GM18517 (cell line): ENCODE data around the gene CNGA3.

Experiments used
- ATAC-seq: cut with Tn5 transposase; IDR thresholded peaks from one replicate; pipeline ENCODE4 v1.9.1; 2021; ENCODE audit warnings: mild to moderate bottlenecking, moderate library complexity; ENCODE audit not compliant: unreplicated experiment

The CNGA3 gene

DNA sequence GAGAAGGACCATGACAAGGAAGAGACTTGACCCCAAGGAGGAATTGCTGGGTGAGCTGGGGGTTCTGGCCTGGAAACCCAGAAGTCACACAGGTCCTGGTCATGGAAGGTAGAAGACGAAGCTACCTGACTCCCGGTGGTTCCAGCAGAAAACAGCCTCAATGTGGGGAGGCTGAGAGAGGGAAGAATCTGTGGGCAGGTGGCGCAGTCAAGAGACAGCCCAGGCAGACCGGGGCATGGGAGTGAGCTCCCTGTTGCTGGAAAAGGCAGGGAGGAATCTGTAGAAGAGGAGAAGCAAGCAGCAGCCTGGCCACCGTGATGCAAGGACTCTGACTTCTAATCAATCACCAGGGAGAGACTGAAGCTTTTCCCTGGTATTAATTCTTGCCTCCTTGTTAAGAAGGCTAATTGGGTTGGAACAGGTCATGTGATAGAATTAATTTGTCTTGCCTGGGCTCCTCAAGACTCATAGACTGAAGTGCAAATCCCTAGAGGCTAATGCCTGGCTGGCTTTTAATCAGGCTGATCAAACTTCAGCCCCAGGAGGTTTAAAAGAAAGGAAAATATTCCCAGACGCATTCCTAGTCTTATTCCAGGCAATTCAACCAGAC lies 30.1 kb downstream of the CNGA3 start:
- ATAC-seq = no peak

DNA sequence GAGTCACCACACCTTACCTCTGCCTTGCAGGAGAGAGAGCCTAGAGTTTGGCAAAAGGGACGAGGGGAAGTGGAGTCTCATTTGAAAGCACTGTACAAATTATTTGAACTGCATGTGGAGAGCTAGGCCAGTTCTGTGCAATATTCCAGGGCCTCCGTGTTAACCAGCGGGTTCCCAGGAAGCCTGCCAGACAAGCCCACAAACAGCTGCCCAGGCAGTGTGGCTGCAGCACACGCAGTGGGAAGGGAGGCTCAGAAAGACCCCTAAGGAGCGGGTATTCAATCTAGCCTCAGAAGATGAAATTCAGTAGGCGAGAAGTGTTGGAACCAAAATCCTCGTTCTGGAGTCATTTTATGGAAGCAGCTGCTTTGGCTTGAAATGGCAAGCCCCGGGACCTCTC lies 30.7 kb downstream of the CNGA3 start:
- no peak for ATAC-seq

DNA sequence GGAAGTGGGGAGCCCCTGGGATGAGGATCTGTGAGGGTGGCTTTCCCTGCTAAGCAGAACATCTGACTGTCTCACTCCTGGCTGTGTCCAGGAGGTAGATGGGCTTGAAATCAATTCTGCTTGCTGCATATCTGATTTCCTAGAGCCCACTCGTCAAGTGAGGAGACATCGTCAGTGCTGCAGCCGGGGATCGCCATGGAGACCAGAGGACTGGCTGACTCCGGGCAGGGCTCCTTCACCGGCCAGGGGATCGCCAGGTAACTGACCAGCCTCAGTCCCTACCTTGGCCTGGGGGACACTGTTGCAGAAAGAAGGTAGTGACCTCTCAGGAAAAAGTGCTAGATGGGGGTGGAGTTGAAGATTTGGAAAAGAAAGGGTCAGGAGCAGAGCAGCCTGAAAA lies 31.3 kb downstream of the CNGA3 start:
- ATAC-seq = no peak

DNA sequence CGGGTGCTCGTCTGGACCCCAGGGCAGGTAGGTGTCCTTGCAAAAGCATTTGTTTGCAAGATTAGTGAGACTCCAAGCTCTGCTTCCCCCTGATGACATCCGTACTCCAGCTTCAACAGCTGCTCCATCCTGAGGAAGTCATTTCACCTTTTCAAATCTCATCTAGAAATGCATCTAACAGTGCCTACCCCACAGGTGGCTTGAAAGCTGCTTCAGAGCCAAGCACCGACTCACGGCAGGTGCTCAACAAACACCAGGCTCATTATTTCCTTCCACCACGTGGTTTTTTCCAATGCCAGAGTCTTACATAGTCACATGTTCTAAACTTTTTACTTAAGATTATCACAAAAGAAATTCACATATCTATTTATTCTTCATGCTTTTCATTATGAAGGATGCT lies 31.9 kb downstream of the CNGA3 start:
- ATAC-seq = no peak

DNA sequence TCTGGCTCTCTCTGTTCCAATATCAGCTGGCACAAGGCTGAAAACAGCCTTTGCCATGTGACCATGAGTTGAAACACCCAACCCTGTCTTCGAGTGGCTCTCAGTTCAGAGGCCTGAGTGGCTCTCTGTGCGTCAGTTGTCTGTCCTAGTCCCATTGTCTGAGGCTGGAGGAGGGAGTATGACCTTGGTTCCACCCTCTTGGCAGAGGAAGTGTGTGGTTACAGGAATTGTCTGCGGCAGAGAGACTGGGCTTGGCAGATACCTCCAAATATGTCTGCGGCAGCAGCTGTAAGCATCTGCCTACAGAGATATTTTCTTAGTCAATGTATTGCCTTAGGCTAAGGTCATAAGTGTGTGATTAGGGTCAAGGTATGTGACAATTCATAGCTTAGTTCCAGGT lies 32.6 kb downstream of the CNGA3 start:
- no peak for ATAC-seq

DNA sequence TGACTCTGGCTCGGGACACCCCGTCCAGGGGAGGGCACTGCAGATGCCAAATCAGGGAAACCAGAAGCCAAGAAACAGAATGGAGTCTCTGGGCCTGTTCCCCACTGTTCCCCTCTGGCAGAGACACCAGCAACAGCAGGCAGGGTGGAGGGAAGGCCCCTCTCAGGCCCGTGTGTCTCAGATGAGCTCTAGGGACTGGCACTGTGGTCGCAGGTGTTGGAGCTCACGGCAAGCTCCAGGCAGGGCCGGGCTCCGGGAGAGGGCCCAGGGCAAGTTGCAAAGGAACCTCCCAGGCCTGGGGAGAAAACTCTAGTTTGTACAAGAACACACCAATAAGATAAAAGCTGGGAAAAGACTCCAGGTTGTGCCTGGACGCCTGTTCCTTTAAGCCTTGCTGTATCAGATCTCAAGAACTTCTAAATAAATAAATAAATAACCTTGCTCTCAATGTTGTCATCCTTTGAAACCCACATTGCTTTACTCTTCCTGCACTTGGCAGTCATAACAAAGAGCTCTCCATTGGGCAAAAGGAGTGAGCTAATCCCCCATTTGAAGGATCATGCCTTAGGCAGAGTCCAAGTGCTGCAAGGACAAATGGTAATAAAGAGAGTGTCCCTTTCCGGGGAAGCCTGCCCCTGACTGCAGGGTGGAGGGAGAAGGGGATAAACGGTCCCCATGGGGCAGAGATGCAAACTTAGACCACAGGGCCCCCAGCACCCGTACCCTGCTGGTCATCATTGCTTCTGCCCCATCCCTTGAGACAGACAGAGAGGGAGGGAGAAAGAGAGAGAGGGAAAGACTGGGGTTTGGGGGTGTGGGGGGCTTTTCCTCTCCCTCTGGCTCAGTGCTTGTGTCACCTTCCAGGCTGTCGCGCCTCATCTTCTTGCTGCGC lies 33.3 kb downstream of the CNGA3 start:
- ATAC-seq = no peak

DNA sequence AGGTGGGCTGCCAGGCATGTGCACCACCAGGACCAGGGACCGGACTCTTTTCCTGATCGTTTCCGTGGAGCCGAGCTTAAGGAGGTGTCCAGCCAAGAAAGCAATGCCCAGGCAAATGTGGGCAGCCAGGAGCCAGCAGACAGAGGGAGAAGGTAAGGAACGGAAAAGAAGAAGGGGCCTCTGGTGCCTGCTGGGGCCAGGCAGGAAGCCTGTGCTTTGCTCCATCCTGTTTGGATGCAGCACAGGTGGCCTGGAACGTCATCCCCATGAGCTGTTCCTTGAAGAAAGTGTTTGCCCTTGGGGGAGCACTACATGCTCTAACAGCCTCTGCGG lies 33.9 kb downstream of the CNGA3 start:
- ATAC-seq = no peak

DNA sequence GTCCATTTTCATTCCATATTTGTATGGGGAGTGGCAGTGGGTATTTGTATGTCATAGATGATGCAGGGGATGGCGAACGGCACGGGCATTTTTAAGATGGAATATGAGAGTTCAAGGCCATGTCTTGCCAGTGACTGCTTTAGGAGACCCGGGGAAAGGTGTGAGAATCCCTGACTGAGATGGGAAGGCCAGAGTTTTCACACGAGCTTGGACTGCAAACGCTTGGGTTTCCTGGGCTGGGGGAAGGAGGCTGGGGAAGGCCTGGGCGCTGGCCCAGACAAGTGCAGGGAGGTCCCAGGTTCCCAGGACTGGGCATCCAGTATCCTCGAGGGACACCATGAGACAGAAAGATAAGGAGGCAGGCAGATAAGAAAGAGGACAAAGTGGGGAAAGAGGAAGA lies 35.2 kb downstream of the CNGA3 start:
- ATAC-seq = no peak

DNA sequence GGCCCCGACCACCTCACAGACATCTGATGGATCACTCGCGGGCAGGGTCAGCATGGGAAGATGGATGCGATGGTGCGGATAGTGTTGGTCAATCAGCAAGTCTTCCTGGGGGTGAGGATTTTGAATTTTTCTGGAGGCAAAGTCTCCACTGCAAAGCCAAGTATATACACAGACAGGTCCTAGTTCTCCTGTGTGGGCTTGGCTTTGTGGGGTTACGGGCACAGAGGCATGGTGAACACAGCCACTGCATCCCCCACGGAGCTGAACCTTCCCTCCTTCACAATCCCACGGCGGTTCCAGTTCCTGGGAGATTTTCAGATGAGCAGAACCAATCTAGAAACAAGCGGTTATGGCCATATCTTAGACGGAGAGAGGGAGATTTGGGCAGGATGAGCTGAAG lies 35.8 kb downstream of the CNGA3 start:
- ATAC-seq = no peak

DNA sequence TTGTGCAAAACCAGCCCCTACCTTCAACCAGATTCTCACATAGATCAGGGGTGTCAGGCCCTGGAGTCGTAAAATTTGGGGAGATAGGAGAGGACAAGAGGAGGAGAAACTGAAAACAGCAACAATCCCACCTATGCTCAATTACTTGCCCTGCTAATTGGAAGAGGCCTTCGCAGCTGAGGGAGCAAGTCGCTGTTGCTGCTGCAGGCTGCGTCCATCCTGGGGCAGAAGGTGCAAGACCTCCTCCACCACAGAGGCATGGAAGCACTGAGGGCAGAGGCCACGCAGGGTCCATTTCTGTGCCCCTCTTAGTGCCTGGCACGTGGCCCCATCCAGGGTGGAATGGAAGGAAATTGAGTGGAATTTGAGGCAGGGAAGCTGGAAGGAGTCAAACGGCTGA lies 36.5 kb downstream of the CNGA3 start:
- no peak for ATAC-seq

DNA sequence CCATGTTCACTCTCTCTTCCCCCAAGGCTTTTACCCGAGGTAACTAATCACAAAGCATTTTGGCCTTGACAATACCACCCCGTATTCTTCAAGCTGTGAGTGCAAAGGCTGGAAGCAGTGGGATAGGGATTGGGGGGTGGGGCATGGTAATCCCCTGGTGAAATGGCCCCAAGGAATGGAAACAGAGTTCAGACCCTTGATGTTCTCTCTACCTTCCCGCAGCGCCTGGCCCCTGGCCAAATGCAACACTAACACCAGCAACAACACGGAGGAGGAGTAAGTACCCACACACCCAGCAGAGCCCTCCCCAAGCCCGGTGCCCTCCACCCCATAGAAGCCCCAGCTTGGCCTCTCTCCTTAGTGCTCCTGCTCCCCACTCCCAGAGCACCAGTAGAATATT lies 36.9 kb downstream of the CNGA3 start:
- ATAC-seq = no peak

DNA sequence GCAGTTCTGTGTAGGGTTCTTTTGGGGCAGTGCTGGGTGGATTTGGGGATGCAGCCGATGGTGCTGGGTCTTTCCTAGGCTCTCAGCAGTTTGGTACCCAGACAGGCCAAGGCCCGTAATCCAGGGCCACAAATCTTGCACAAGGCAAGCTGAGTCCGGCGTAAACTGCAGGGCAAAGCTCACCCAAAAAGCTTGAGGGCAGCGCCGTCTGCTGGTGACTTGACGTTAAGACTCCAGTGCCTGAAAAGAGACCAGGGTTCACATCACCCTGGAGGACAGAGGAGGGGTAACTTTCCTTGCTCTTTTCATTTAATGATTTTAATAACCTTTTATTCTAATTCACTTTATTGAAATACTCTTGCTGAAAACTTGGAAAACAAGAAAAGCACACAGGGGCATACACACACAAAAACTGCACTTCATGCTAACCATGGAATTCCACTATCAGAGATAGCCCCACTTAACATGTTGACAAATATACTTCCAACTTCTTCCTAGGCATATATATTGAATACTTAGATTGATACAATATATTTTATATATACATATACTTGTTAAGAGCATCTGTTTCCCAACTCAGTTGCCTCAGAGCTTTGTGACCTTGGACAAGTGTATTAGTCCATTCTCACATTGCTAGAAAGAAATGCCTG lies 38.9 kb downstream of the CNGA3 start:
- peak; percentile 61 for ATAC-seq

DNA sequence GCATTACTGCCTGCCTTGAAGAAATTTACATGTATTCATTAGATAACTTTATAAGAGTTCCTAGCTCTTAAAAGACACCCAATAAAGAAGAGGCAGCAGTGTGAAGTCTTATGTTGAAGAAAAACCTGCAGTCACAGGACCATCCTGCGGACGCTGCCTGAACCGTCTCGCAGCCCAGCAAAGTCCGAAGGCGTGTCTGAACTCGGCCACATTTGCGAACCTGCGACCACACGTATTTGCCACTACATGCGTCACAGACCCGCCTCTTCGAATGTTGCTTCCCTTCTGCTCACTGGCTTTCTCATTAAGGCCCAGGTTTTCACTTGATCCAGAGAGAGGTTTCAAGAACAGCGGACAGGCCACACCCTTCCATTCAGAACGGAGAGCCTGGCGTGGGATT lies 41.2 kb downstream of the CNGA3 start:
- no peak for ATAC-seq

DNA sequence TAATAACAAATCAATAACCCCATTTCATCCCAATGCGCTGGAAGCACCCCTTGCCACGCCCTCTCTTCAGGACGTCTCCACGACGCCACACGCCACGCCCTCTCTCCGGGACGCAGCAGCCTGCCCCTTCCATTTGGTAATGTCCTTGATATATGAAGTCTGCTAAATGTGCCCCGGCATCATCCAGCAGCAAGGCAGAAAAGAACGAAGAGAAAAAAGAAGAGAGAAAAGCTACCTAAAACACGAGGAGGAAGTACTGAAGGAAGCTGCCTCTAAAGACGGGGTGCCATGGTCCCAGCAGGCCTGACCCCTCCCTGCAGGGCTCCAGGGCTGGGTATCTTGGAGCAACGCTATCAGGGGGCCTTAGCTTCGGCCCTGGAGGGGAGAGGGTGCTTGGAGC lies 41.8 kb downstream of the CNGA3 start:
- no peak for ATAC-seq

DNA sequence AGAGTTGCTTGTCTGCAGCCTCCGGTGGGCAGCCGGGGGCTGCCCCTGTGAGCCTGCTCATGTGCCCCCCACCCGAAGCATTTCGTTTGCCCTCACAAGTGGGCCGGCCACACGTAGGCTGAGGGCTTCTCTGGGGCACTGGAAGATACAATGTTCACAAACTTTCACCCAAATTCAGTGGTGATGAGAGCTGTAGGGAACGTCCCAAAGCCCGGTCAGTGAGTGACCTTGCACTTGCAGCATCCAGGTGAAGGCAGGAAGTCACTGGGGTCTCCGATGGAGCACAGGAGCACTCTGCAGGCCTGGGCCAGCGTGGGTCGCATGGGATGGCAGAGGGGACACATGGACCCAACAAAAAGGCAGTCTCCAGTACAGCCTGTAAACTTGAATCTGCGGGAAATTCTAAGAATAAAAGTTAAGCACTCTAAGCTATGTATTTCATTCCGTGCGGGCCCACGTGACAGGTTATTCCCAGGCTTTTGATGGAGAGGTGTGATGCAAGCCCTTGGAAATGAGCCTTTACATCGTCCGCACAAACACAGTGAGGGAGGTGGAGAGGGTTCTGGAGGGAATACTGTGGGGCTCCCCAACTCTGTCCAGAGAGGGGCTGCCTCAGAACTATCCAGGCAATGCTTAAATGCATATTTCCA lies 42.5 kb downstream of the CNGA3 start:
- no peak for ATAC-seq

DNA sequence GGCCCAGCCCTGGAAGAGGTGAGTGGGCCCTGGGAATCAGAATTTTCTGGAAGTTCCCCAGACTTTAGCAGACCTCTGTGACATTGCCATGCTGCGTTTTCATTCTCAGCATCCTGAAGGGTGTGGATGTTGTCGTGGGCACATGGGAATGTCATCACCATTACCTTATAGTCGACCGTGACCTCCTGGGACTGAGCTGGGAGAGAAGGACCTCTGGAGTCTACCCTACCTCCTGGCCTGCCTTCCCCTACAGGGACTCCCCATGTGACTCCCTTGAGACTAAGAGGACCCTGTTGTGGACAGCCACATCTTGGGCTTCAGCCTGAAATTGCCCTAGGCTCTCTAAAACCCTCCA lies 43.0 kb downstream of the CNGA3 start:
- ATAC-seq = no peak

DNA sequence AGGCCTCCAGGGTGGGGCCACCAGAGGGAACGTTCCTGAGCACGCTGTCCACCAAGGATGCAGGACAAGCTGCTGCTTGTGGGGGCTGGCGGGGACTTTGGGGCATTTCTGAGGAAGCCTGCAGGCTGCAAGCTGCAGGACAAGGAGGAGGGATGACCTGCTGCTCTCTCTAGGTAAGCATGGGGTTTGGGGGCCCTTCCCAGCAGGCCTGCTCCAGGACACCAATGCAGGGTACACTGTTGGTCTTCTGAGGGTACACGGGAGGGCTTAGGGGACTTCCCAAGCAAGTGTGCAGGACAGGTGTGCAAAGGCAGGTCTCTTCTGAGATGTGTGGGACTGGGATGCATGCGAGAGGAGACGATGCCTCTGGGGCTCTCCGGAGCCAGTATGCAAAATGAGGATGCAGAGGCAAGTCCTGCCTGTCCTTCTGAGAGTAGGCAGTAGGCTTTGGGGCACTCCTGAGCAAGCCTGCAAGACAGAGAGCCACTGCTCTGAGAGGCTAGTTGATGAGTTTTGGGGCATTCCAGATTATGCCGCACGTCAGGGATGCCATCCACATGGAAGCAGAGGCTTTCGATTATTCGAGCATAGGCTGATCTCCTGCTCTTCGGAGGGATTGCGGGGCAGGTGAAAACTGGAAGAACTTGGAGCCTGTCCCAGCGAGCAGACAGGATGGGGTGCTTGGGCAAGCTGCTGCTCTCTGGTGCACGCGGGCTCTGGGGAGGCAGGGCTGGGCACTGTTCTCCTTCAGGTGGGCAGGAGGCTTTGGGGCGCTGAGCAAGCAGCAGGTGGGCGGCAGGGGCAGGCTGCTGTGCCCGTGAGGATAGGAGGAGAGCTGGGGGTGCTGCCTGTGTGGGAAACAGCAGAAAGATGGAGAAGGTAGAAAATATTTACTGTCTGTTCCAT lies 44.6 kb downstream of the CNGA3 start:
- no peak for ATAC-seq

DNA sequence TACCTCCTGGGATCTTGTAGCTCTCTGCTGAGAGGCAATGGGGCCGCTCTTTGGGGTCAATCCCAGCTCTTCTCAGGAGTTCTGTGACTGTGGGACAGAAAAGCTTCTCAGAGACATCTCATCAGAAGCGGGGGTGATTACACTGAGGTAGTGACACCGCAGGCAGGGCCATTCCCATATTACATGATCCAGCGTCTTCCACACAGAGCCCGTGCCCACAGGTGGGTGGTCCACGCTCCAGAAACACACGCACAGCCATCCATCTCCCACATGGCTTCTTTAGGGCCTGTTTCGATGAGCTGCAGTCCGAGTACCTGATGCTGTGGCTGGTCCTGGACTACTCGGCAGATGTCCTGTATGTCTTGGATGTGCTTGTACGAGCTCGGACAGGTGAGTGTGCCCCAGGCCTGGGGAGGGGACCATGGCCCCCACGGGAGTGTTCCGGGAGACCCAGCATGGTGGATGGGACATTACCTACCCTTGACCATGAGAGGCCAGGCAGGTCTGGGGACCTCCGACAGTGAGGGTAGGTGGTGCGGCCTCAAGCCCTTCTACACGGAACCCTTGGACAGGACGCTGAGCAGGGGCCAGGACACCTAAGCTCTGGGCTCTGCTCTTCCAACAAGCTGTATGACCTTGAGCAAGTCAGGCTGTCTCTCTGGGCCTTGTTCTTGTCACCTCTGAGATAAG lies 45.5 kb downstream of the CNGA3 start:
- ATAC-seq = no peak

DNA sequence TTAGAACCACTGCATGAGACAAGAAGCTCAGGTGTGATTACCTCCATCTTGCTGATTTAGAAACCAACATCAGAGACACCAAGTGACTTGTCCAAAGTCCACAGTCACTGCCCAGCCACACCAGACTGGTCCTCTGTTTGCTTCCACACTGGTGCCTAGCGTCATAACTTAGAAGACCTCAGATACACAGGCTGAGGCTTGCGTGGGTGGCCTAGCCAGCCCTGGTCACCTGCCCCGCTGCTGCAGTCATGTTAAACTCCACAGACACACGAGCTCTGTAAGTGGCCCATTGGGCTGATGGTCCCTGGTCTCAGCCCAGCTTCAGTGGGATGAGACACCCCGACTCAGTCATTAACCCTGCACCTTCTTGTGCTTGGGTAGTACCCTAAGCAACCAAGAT lies 47.1 kb downstream of the CNGA3 start:
- ATAC-seq = no peak

DNA sequence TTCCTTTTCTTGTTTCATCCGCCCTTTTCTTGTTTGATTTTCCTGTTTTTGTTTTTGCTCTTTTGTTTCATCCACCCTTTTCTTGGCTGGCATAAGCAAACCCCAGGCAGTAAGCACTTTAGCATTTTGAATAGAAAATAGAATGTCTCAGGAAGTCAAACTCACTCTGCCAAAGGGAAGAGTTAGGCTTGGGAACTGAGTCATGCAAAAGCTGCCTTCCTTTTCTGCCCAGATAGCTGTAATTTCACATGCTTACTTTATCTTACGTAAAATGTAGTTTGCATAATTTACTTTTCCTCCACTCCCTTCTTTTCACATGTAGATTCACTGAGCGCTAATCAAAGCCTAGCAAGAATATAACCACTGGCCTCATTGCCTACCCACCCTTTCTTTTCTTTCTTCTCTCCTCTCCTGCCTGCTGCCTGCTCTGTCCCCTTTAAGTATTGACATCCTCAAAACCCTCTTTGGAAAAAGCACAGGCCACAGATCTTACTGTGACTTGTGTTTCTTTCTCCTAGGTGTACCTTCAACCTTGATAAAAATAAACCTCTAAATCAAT lies 48.4 kb downstream of the CNGA3 start:
- ATAC-seq = no peak
